GM12873 (cell line): Measurements from ENCODE around the gene ZBTB21.

Experiments used
- CTCF ChIP-seq: IDR thresholded peaks from 2 replicates; pipeline ENCODE4 v1.5.1; 2012; ENCODE audit warnings: low read depth, mild to moderate bottlenecking, moderate library complexity, low read length, control low read depth; ENCODE audit not compliant: insufficient read depth; ENCODE audit errors: missing control alignments

Gene ZBTB21

GRCh38 chr21:41970751-41971653, 39.2 kb downstream of the ZBTB21 start:
- no peak for TF ChIP-seq CTCF

GRCh38 chr21:41970106-41970391, 40.1 kb downstream of the ZBTB21 start:
- TF ChIP-seq CTCF: no peak

- TF ChIP-seq CTCF: no peak
Measured at GRCh38 chr21:41967708-41968107, 42.5 kb downstream of the ZBTB21 start.

- no peak for TF ChIP-seq CTCF
Measured at GRCh38 chr21:41966872-41967621, 43.1 kb downstream of the ZBTB21 start.

GRCh38 chr21:41966041-41966833, 43.9 kb downstream of the ZBTB21 start:
- no peak for TF ChIP-seq CTCF

- no peak for TF ChIP-seq CTCF
Measured at GRCh38 chr21:41965461-41966013, 44.6 kb downstream of the ZBTB21 start.
